GM12878 (cell line): ENCODE measurements around the gene NUMA1. TPM values are rescaled to one million over a fixed set of nuclear protein-coding genes. Genes with fewer than 3 reads are reported as not detected.

ENCODE experiments used
- ATF2 ChIP-seq: IDR thresholded peaks from 2 replicates; pipeline ENCODE4 v1.6.1; 2012; ENCODE audit warnings: low read length, inconsistent platforms
- CBX5 ChIP-seq: sonication (generic); IDR thresholded peaks from 2 replicates; pipeline ENCODE4 v1.6.1; 2016; ENCODE audit warnings: low read depth, moderate library complexity, mild to moderate bottlenecking, inconsistent platforms
- DPF2 ChIP-seq: fragments of 450-650 bp; IDR thresholded peaks from 2 replicates; pipeline ENCODE4 v1.6.1; 2017; ENCODE audit warnings: mild to moderate bottlenecking
- E2F4 ChIP-seq: IDR thresholded peaks from 2 replicates; pipeline ENCODE4 v1.6.1; 2012; ENCODE audit warnings: low read depth, low read length, improper control_type of control experiment
- ELK1 ChIP-seq: IDR thresholded peaks from 2 replicates; pipeline ENCODE4 v1.6.1; 2012; ENCODE audit warnings: low read depth, low read length, improper control_type of control experiment
- IRF4 ChIP-seq: IDR thresholded peaks from 2 replicates; pipeline ENCODE4 v1.6.1; 2011; ENCODE audit warnings: low read depth, low read length
- MEF2A ChIP-seq: IDR thresholded peaks from 2 replicates; pipeline ENCODE4 v1.6.1; 2011; ENCODE audit warnings: low read depth, mild to moderate bottlenecking, low read length, moderate library complexity; ENCODE audit not compliant: insufficient read depth
- MTA2 ChIP-seq: fragments of 450-650 bp; IDR thresholded peaks from 2 replicates; pipeline ENCODE4 v1.6.1; 2016; ENCODE audit warnings: low read depth, mild to moderate bottlenecking, moderate library complexity
- PKNOX1 ChIP-seq: fragments of 450-650 bp; IDR thresholded peaks from 2 replicates; pipeline ENCODE4 v1.6.1; 2016; ENCODE audit warnings: mild to moderate bottlenecking
- POLR2AphosphoS2 ChIP-seq: IDR thresholded peaks from 2 replicates; pipeline ENCODE4 v1.6.1; 2011; ENCODE audit warnings: low read depth, mild to moderate bottlenecking, low read length, improper control_type of control experiment, moderate library complexity
- RELA ChIP-seq: fragments of 450-650 bp; IDR thresholded peaks from 2 replicates; pipeline ENCODE4 v1.8.0; 2014; ENCODE audit warnings: borderline replicate concordance; ENCODE audit not compliant: partially characterized antibody
- RUNX3 ChIP-seq: IDR thresholded peaks from 2 replicates; pipeline ENCODE4 v1.6.1; 2012; ENCODE audit warnings: low read length, inconsistent platforms
- SMAD5 ChIP-seq: IDR thresholded peaks from 2 replicates; pipeline ENCODE4 v1.6.1; 2016; ENCODE audit warnings: antibody characterized with exemption, low read depth
- SPI1 ChIP-seq: IDR thresholded peaks from 2 replicates; pipeline ENCODE4 v1.6.1; 2011; ENCODE audit warnings: low read depth, mild to moderate bottlenecking, low read length, moderate library complexity, borderline replicate concordance; ENCODE audit not compliant: insufficient read depth
- USF1 ChIP-seq: IDR thresholded peaks from 2 replicates; pipeline ENCODE4 v1.6.1; 2011; ENCODE audit warnings: borderline replicate concordance, low read depth, mild to moderate bottlenecking, moderate library complexity, mixed read lengths, low read length; ENCODE audit not compliant: insufficient read depth; ENCODE audit errors: extremely low read length
- ZNF24 ChIP-seq: fragments of 450-650 bp; IDR thresholded peaks from 2 replicates; pipeline ENCODE4 v1.6.1; 2017; ENCODE audit warnings: antibody characterized with exemption, mild to moderate bottlenecking
- ZNF592 ChIP-seq: fragments of 450-650 bp; IDR thresholded peaks from 2 replicates; pipeline ENCODE4 v1.6.1; 2017; ENCODE audit warnings: mild to moderate bottlenecking, moderate library complexity
- ZZZ3 ChIP-seq: IDR thresholded peaks from 2 replicates; pipeline ENCODE4 v1.6.1; 2011; ENCODE audit warnings: low read depth; ENCODE audit not compliant: control insufficient read depth, insufficient read length
- polyA plus RNA-seq, 11 experiments: library from polyadenylated mRNA; depleted of rRNA in 4 of 11; unstranded in 6 of 11; stranded (reverse) in 5 of 11; fragments of >200 nt; fragmentation: Nextera tagmentation in 4 of 11; fragmentation: Illumina TruSeq in 1 of 11; extraction: Ambion mirVana in 4 of 11; extraction: Trizol in 1 of 11; gene quantifications; 1 replicate in 1 of 11; 2 replicates in 10 of 11; pipeline versions ENCODE4 v1.2.1 to v1.2.3, GENCODE V29; 2011 to 2016; ENCODE audit warnings: inconsistent platforms in 2 of 11, missing spikeins in 2 of 11, low read depth in 1 of 11
- total RNA-seq, 4 experiments: library from RNA; depleted of rRNA in 3 of 4; stranded (reverse); fragments of >200 nt in 3 of 4; fragmentation: Illumina TruSeq in 1 of 4; extraction: Trizol in 1 of 4; gene quantifications; 2 replicates each; pipeline versions ENCODE4 v1.2.1 to v1.2.3, GENCODE V29; 2013 to 2021

NUMA1 gene
- total and polyA plus RNA-seq, 10 of the 15 experiments (the other 5 are each of a cell fraction or from before 2014, with no cell fraction given), result 5.5 to 111 (median 61.0) TPM

- no peak for TF ChIP-seq USF1
- peak; percentile 51; the same call in 1 of the 2 replicates for TF ChIP-seq ATF2
- no peak for TF ChIP-seq ZZZ3
- TF ChIP-seq RELA, result no peak
- no peak for TF ChIP-seq ELK1
- TF ChIP-seq RUNX3, result peak; percentile 86
- no peak for TF ChIP-seq CBX5
- TF ChIP-seq SMAD5, result no peak
- peak; percentile 86 for TF ChIP-seq MTA2
- TF ChIP-seq DPF2, result peak; percentile 13; the same call in 1 of the 2 replicates
- peak; percentile 71 for TF ChIP-seq PKNOX1
- 0 out of 2 replicates have a peak, but pooled peaks have one; percentile 41 for TF ChIP-seq MEF2A
- no peak for TF ChIP-seq POLR2AphosphoS2
- TF ChIP-seq IRF4, result no peak
- no peak for TF ChIP-seq E2F4
- no peak for TF ChIP-seq ZNF592
- 0 out of 2 replicates have a peak, but pooled peaks have one; percentile 9 for TF ChIP-seq SPI1
- no peak for TF ChIP-seq ZNF24
These were observed 88.1 kb downstream of the NUMA1 start (continued) for GRCh38 chr11:71992136-71992730.
